HepG2 (cell line): Measurements from ENCODE around the gene DSTN. TPM values are rescaled to one million over a fixed set of nuclear protein-coding genes. Genes with fewer than 3 reads are reported as not detected.

ENCODE experiments used
- ATAC-seq: fragments of 200-7000 bp; cut with Tn5 transposase; 3 replicates; pipeline ENCODE4 v1.9.1; 2020; ENCODE audit warnings: mild to moderate bottlenecking, moderate library complexity
- BruUV-seq: library from RNA; stranded (reverse); fragments of 400-500 nt; replicated peaks from 2 replicates; lab custom pipeline; 2021; lab: Mats Ljungman, UMichigan
- CTCF ChIA-PET: fragments of 300-600 bp; formaldehyde crosslinking; extraction: SDS; loops from one replicate; lab custom pipeline; 2021; ENCODE audit warnings: low total read pairs, inconsistent platforms, low intra/inter-chr PET ratio; lab: Yijun Ruan, JAX
- POLR2A ChIA-PET: fragments of 350-600 bp; sonication (Branson Sonifier 250); formaldehyde crosslinking; loops from one replicate; lab custom pipeline; 2020; ENCODE audit warnings: antibody characterized with exemption, inconsistent platforms; lab: Yijun Ruan, JAX
- DNase-seq: peaks from one replicate; pipeline ENCODE4 v3.0.0-alpha.2; 2015; ENCODE audit warnings: low spot score
- FAIRE-seq: peaks from 3 replicates; lab custom pipeline; 2011; peaks lifted over from hg19 to GRCh38; lab: Jason Lieb, UNC
- H2AFZ ChIP-seq: one replicate; pipeline ENCODE4 v1.6.1; 2011; ENCODE audit warnings: low read length, inconsistent platforms
- H3K27ac ChIP-seq: fragments of 300-600 bp; 3 replicates; pipeline ENCODE4 v1.8.0; 2011; ENCODE audit warnings: mixed run types, mild to moderate bottlenecking, mixed read lengths, low read length, inconsistent platforms; ENCODE audit not compliant: insufficient read depth; ENCODE audit errors: extremely low read length
- H3K27me3 ChIP-seq, 2 experiments: fragments of 200-600 bp in 1 of 2; 2 replicates in 1 of 2; 3 replicates in 1 of 2; pipeline versions ENCODE4 v1.6.0 to v1.8.0; 2011; ENCODE audit warnings: low read length in 2 of 2, mild to moderate bottlenecking in 2 of 2, moderate library complexity in 2 of 2, inconsistent platforms in 1 of 2; ENCODE audit not compliant: insufficient read depth in 2 of 2, control insufficient read depth in 1 of 2
- H3K36me3 ChIP-seq, 2 experiments: fragments of 200-600 bp in 1 of 2; replicated peaks in 1 of 2; 2 replicates in 1 of 2; 3 replicates in 1 of 2; pipeline versions ENCODE4 v1.5.1 to v1.8.0; 2011; ENCODE audit warnings: low read length in 2 of 2, inconsistent platforms in 1 of 2; ENCODE audit not compliant: insufficient read depth in 2 of 2, control insufficient read depth in 1 of 2
- H3K4me1 ChIP-seq: 2 replicates; pipeline ENCODE4 v1.5.1; 2012; ENCODE audit warnings: low read length, inconsistent platforms; ENCODE audit not compliant: insufficient read depth
- H3K4me2 ChIP-seq: 2 replicates; pipeline ENCODE4 v1.6.0; 2011; ENCODE audit warnings: low read depth, low read length, inconsistent platforms
- H3K4me3 ChIP-seq, 3 experiments: fragments of 200-600 bp in 1 of 3; sonication (generic), shearing (Covaris generic) in 1 of 3; replicated peaks in 1 of 3; 2 replicates each; pipeline ENCODE4 v1.5.1; 2011 to 2016; ENCODE audit warnings: low read length in 3 of 3, inconsistent platforms in 2 of 3, low read depth in 2 of 3, mild to moderate bottlenecking in 2 of 3, control low read depth in 1 of 3, mixed read lengths in 1 of 3; ENCODE audit not compliant: insufficient read depth in 1 of 3
- H3K79me2 ChIP-seq: one replicate; pipeline ENCODE4 v1.6.1; 2011; ENCODE audit warnings: low read length, inconsistent platforms; ENCODE audit not compliant: insufficient read depth
- H3K9ac ChIP-seq: 2 replicates; pipeline ENCODE4 v1.6.0; 2011; ENCODE audit warnings: mild to moderate bottlenecking, low read depth, low read length, inconsistent platforms; ENCODE audit not compliant: insufficient read depth
- H3K9me3 ChIP-seq: 2 replicates; pipeline ENCODE4 v1.5.1; 2012; ENCODE audit warnings: mild to moderate bottlenecking, low read length
- H4K20me1 ChIP-seq: 2 replicates; pipeline ENCODE4 v1.6.0; 2011; ENCODE audit warnings: inconsistent platforms, mild to moderate bottlenecking, low read length, moderate library complexity; ENCODE audit not compliant: insufficient read depth
- AGO2 ChIP-seq: fragments of 200-400 bp; formaldehyde crosslinking; optimal IDR thresholded peaks from 2 replicates; pipeline ENCODE3; 2017; ENCODE audit warnings: mild to moderate bottlenecking, low read depth, low read length, moderate library complexity
- ARNT2 ChIP-seq: sonication (generic); formaldehyde crosslinking; IDR thresholded peaks from 2 replicates; pipeline ENCODE4 v1.8.0; 2022; ENCODE audit warnings: mild to moderate bottlenecking, low read depth, missing genetic modification reagents, moderate library complexity
- GABPB1 ChIP-seq: IDR thresholded peaks from 2 replicates; pipeline ENCODE4 v1.6.1; 2016; ENCODE audit warnings: mild to moderate bottlenecking, missing genetic modification reagents, moderate library complexity, missing compliant biosample characterization
- HNRNPL ChIP-seq: fragments of 200-400 bp; formaldehyde crosslinking; IDR thresholded peaks from 2 replicates; pipeline ENCODE4 v1.6.1; 2017; ENCODE audit warnings: mild to moderate bottlenecking, low read depth, low read length
- PCBP1 ChIP-seq: fragments of 200-400 bp; formaldehyde crosslinking; IDR thresholded peaks from 2 replicates; pipeline ENCODE4 v1.6.1; 2017; ENCODE audit warnings: mild to moderate bottlenecking, low read depth, low read length, borderline replicate concordance
- PITX1 ChIP-seq: sonication (generic); formaldehyde crosslinking; IDR thresholded peaks from 2 replicates; pipeline ENCODE4 v1.5.1; 2020; ENCODE audit warnings: mild to moderate bottlenecking, missing genetic modification reagents
- RBM22 ChIP-seq: fragments of 200-400 bp; formaldehyde crosslinking; optimal IDR thresholded peaks from 2 replicates; pipeline ENCODE3; 2017; ENCODE audit warnings: mild to moderate bottlenecking, low read length, moderate library complexity
- SRF ChIP-seq: IDR thresholded peaks from 2 replicates; pipeline ENCODE4 v1.6.1; 2011; ENCODE audit warnings: mild to moderate bottlenecking, low read depth, low read length, moderate library complexity
- TAF1 ChIP-seq: sonication (generic); formaldehyde crosslinking; IDR thresholded peaks from 2 replicates; pipeline ENCODE4 v1.4.0; 2020; ENCODE audit warnings: missing genetic modification reagents
- TARDBP ChIP-seq: sonication (generic); formaldehyde crosslinking; IDR thresholded peaks from 2 replicates; pipeline ENCODE4 v1.8.0; 2022; ENCODE audit warnings: mild to moderate bottlenecking, missing genetic modification reagents
- ZNF432 ChIP-seq: sonication (generic); formaldehyde crosslinking; IDR thresholded peaks from 2 replicates; pipeline ENCODE4 v1.5.0; 2020; ENCODE audit warnings: missing genetic modification reagents, mild to moderate bottlenecking, borderline replicate concordance
- ZNF572 ChIP-seq: sonication (generic); formaldehyde crosslinking; IDR thresholded peaks from 2 replicates; pipeline ENCODE4 v1.5.1; 2020; ENCODE audit warnings: mild to moderate bottlenecking, missing genetic modification reagents
- ZNF737 ChIP-seq: sonication (generic); formaldehyde crosslinking; IDR thresholded peaks from 2 replicates; pipeline ENCODE4 v1.5.0; 2020; ENCODE audit warnings: missing genetic modification reagents, mild to moderate bottlenecking, borderline replicate concordance
- ZNF747 ChIP-seq: sonication (generic); formaldehyde crosslinking; IDR thresholded peaks from 2 replicates; pipeline ENCODE4 v1.8.1; 2023; ENCODE audit warnings: missing genetic modification reagents, mild to moderate bottlenecking, borderline replicate concordance
- ZNF768 ChIP-seq: sonication (generic); formaldehyde crosslinking; IDR thresholded peaks from 2 replicates; pipeline ENCODE4 v1.4.0; 2020; ENCODE audit warnings: missing genetic modification reagents
- ZNF891 ChIP-seq: sonication (generic); formaldehyde crosslinking; IDR thresholded peaks from 2 replicates; pipeline ENCODE4 v1.5.0; 2020; ENCODE audit warnings: mild to moderate bottlenecking, missing genetic modification reagents
- WGBS: methylation state at CpG from one replicate; pipeline ENCODE4 v1.1.6; 2017; ENCODE audit warnings: low lambda C conversion rate; 5-methylcytosine and 5-hydroxymethylcytosine counted together
- in situ Hi-C: cut with HindIII; loops from 2 replicates; pipeline ENCODE4 v1.10.0; 2017; ENCODE audit warnings: low pct_unique_long_range_greater_than_20kb; ENCODE audit not compliant: extremely low pct_ligation_motif_present
- intact Hi-C: fragments of 100-400 bp; cut with micrococcal nuclease; formaldehyde crosslinking; loops from one replicate; pipeline ENCODE4 v1.10.0; 2022; ENCODE audit not compliant: unreplicated experiment
- polyA plus RNA-seq, 8 experiments: library from polyadenylated mRNA; depleted of rRNA in 3 of 8; stranded (reverse) in 7 of 8; unstranded in 1 of 8; fragments of >200 nt; fragmentation: Illumina TruSeq in 4 of 8; extraction: Trizol in 4 of 8; gene quantifications; 2 replicates each; pipeline versions ENCODE4 v1.2.1 to v1.2.3, GENCODE V29; 2011 to 2016; ENCODE audit warnings: low read depth in 4 of 8, missing spikeins in 1 of 8, mixed read lengths in 1 of 8; ENCODE audit not compliant: insufficient read depth in 1 of 8
- total RNA-seq, 5 experiments: library from RNA; depleted of rRNA; stranded (reverse); fragments of >200 nt; fragmentation: Illumina TruSeq; extraction: Trizol; gene quantifications; 2 replicates each; pipeline ENCODE4 v1.2.3, GENCODE V29; 2016; ENCODE audit warnings: low read depth in 1 of 5
- TF ChIP-seq, protein P1 (sequence below): sonication (generic); formaldehyde crosslinking; IDR thresholded peaks from 2 replicates; pipeline ENCODE4 v1.5.0; 2020; ENCODE audit warnings: mild to moderate bottlenecking, missing genetic modification reagents, borderline replicate concordance

Gene DSTN
- total and polyA plus RNA-seq, 2 of the 13 experiments (the other 11 are each of a cell fraction or from before 2014, with no cell fraction given) = 27.6 to 106 TPM

DNA sequence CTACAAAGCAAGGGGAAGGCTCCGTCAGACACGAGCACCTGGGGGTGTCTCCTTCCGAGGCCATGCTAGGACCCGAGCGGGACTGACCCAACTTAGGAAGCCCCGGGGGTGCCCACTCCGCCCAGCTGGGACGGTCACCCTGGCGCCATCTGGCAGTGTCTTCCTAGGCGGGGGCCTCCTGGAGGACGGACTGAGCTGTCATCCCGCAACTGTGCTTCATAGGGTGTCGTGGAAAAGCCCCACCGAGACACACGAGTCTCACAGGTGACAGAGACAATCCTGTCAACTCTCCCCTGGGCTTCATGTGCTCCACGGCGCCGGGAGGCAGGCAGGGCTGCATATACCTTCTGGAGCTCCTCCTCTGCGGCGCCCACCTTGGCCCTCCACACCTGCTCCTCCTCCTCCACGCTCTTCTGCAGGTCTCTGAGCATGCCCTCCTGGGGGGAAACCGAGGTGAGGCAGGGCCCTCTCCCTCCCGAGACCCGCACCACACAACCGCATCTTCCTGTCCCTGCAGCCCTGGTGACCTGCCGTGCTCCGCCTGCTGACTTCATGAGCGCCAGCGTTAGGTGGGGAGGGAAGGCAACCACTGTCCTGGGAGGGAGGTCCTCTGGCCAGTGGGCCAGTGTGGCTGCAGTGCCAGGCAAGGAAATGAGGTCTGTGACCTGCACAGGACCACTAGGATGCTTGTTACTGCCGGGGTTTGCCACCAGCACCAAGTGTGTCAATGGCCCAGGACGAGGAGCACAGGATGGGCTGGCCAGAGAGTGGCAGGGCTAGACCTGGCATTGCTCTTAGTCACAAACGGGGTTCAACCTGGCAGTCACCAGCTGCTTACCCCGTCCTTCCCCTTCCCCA, 50.7 kb downstream of the DSTN start:
- ChIA-PET CTCF (no interaction called here), POLR2A (no interaction called here)
- Histone ChIP-seq H3K79me2 (no peaks in the 10 kb centered on the region), H3K9me3 (no peaks in the 10 kb centered on the region), H4K20me1 (peaks cover 29% of the 10 kb centered on the region; the same call in 1 of the 2 replicates), H3K4me2 (no peak overlapping the region), H2AFZ (no peak overlapping the region), H3K27ac (no peak overlapping the region), H3K4me3 (no peak overlapping the region), H3K36me3 (peaks cover 96 to 98% of the 10 kb centered on the region in 2 experiments), H3K9ac (no peak overlapping the region), H3K4me1 (no peaks in the 10 kb centered on the region), H3K27me3 (no peaks in the 10 kb centered on the region)
- TF ChIP-seq SRF (no peak), PCBP1 (0 out of 2 replicates have a peak, but pooled peaks have one; percentile 56), TAF1 (no peak), TARDBP (CRISPR knock-in tag) (no peak), AGO2 (peak; percentile 98), ZNF432 (CRISPR knock-in tag) (no peak), ZNF572 (0 out of 2 replicates have a peak, but pooled peaks have one; percentile 13), HNRNPL (peak; percentile 9; the same call in 1 of the 2 replicates), ZNF891 (CRISPR knock-in tag) (peak; percentile 17; the same call in 1 of the 2 replicates), ZNF737 (0 out of 2 replicates have a peak, but pooled peaks have one; percentile 36), ZNF747 (no peak), ARNT2 (no peak), GABPB1 (CRISPR knock-in tag) (0 out of 2 replicates have a peak, but pooled peaks have one; percentile 6), RBM22 (peak; percentile 82), ZNF768 (CRISPR knock-in tag) (0 out of 2 replicates have a peak, but pooled peaks have one; percentile 18), PITX1 (0 out of 2 replicates have a peak, but pooled peaks have one; percentile 18)
- TF ChIP-seq, protein P1, sequence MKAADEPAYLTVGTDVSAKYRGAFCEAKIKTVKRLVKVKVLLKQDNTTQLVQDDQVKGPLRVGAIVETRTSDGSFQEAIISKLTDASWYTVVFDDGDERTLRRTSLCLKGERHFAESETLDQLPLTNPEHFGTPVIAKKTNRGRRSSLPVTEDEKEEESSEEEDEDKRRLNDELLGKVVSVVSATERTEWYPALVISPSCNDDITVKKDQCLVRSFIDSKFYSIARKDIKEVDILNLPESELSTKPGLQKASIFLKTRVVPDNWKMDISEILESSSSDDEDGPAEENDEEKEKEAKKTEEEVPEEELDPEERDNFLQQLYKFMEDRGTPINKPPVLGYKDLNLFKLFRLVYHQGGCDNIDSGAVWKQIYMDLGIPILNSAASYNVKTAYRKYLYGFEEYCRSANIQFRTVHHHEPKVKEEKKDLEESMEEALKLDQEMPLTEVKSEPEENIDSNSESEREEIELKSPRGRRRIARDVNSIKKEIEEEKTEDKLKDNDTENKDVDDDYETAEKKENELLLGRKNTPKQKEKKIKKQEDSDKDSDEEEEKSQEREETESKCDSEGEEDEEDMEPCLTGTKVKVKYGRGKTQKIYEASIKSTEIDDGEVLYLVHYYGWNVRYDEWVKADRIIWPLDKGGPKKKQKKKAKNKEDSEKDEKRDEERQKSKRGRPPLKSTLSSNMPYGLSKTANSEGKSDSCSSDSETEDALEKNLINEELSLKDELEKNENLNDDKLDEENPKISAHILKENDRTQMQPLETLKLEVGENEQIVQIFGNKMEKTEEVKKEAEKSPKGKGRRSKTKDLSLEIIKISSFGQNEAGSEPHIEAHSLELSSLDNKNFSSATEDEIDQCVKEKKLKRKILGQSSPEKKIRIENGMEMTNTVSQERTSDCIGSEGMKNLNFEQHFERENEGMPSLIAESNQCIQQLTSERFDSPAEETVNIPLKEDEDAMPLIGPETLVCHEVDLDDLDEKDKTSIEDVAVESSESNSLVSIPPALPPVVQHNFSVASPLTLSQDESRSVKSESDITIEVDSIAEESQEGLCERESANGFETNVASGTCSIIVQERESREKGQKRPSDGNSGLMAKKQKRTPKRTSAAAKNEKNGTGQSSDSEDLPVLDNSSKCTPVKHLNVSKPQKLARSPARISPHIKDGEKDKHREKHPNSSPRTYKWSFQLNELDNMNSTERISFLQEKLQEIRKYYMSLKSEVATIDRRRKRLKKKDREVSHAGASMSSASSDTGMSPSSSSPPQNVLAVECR (CRISPR knock-in tag) = 0 out of 2 replicates have a peak, but pooled peaks have one; percentile 14
- 99% methylated on average over 28 of the region's 33 CpGs for WGBS
- no TSS peak for BruUV-seq
- in situ Hi-C loops = no loop called here
- no peak for DNase-seq
- FAIRE-seq = no peak
- intact Hi-C loops = no loop called here
- no peak for ATAC-seq
